ENCODE data around the gene EQTN. TPM values are rescaled to one million over a fixed set of nuclear protein-coding genes. Genes with fewer than 3 reads are reported as not detected.
"Not testable (repeated sequence)": the region's sequence is repeated elsewhere in the genome, so short reads cannot be mapped to it uniquely, and the experiment has no call there.

The EQTN gene
- total RNA-seq, 3 donors from 2014 or later: 0.73 to 0.98 TPM; not detected in 1

DNA sequence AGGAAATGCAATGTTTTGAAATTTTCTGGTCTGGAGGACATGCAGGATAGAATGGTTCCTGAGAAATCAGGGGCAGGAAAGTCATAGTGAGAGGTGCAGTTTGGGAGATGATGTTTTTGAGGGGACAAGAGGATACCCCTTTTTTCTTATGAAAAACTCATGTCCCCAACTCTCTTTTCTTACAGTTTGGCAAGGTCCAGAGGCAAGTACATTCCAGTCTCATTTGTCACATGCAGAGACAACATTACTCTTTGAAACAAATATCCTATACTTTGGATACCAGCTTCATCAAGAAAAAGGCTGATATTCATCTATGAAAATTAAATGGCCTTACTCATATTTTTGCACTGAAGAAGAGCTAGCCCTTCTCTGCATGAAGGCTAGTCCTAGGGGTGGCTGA lies 48.2 kb downstream of the EQTN start:
- Histone ChIP-seq H3K36me3 (no peaks in the 10 kb centered on the region), H3K27me3 (no peaks in the 10 kb centered on the region), H3K9me3 (no peaks in the 10 kb centered on the region), H3K27ac (no peak overlapping the region), H3K4me1 (no peaks in the 10 kb centered on the region), H3K4me3 (no peak overlapping the region)
- no peak for DNase-seq (ENCODE audit: low spot score in 2 of 2)
- TF ChIP-seq POLR2A (IDR thresholded peaks at IDR 0.05) (no peak), POLR2AphosphoS5 (IDR thresholded peaks at IDR 0.05) (no peak), CTCF (IDR thresholded peaks at IDR 0.05) (no peak)
- intact Hi-C loops (cut with DNase I; ENCODE audit: low total_unique reads): loop anchor here (2.0 kb wide), 1 partner anchor 30 kb away; no protein-coding TSS in a partner anchor

DNA sequence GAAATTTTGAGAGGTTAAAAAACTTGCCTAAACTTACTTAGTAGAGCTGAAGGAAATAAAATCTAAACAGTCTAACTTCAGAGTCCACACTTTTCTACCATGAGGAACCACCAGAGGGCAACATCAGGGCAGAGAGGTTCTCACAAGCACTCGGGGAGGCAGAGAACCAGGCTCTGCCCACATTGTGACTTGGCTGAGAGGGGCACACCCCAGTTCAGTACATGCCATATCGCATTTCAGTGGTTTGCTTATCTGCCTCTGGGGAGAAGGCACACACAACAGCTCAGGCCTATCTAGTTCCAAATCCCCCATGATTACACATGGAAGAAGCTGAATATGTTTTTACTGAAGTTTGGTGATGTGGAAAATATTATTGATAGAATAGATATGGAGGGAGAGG lies 49.2 kb downstream of the EQTN start:
- Histone ChIP-seq H3K27me3 (no peaks in the 10 kb centered on the region), H3K27ac (no peak overlapping the region), H3K36me3 (no peaks in the 10 kb centered on the region), H3K9me3 (no peaks in the 10 kb centered on the region), H3K4me3 (no peak overlapping the region), H3K4me1 (no peaks in the 10 kb centered on the region)
- intact Hi-C loops (cut with DNase I; ENCODE audit: low total_unique reads): loop anchor here (2.0 kb wide), 1 partner anchor 31 kb away; no protein-coding TSS in a partner anchor
- no peak for DNase-seq (ENCODE audit: low spot score in 2 of 2)
- no peak for TF ChIP-seq POLR2AphosphoS5 (IDR thresholded peaks at IDR 0.05)
- TF ChIP-seq CTCF (IDR thresholded peaks at IDR 0.05): peak in 2 of 3 donors; percentile 23 to 32
- no peak for TF ChIP-seq POLR2A (IDR thresholded peaks at IDR 0.05)

- DNase-seq (ENCODE audit: low spot score in 2 of 2); intact Hi-C loops (cut with DNase I; ENCODE audit: low total_unique reads): not testable (repeated sequence)
- H3K9me3 ChIP-seq: peaks cover 5 to 20% of the 10 kb centered on the region in 2 donors
These were observed 57.3 kb downstream of the EQTN start for GRCh38 chr9:27239648-27240047.

More at GRCh38 chr9:27239648-27240047, 57.3 kb downstream of the EQTN start:
- not testable (repeated sequence) for H3K4me1 ChIP-seq, H3K27ac ChIP-seq, H3K36me3 ChIP-seq, H3K27me3 ChIP-seq, H3K4me3 ChIP-seq

Other genes starting within 250 kb of the EQTN start
- 10 to 100 TPM in 2 of 3 donors, 1 to 10 TPM in 1; 5.9 to 15.2 (median 14.4) TPM for gene TEK, start 187.9 kb downstream of the EQTN start, total RNA-seq
- gene IFNK, start 227.1 kb upstream of the EQTN start, total RNA-seq: not detected
- gene MOB3B, start 232.7 kb upstream of the EQTN start, total RNA-seq: 10 to 100 TPM; 12.8 to 19.3 (median 13.1) TPM